ENCODE data around the gene FRMD8.
A peak's percentile ranks its signal among the peaks of the same experiment; 100 is the strongest.

DNA sequence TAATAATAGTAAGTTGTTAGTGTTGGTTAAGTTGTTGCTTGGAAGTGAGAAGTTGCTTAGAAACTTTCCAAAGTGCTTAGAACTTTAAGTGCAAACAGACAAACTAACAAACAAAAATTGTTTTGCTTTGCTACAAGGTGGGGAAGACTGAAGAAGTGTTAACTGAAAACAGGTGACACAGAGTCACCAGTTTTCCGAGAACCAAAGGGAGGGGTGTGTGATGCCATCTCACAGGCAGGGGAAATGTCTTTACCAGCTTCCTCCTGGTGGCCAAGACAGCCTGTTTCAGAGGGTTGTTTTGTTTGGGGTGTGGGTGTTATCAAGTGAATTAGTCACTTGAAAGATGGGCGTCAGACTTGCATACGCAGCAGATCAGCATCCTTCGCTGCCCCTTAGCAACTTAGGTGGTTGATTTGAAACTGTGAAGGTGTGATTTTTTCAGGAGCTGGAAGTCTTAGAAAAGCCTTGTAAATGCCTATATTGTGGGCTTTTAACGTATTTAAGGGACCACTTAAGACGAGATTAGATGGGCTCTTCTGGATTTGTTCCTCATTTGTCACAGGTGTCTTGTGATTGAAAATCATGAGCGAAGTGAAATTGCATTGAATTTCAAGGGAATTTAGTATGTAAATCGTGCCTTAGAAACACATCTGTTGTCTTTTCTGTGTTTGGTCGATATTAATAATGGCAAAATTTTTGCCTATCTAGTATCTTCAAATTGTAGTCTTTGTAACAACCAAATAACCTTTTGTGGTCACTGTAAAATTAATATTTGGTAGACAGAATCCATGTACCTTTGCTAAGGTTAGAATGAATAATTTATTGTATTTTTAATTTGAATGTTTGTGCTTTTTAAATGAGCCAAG, 38.9 kb downstream of the FRMD8 start:
- TF ChIP-seq, protein P1, sequence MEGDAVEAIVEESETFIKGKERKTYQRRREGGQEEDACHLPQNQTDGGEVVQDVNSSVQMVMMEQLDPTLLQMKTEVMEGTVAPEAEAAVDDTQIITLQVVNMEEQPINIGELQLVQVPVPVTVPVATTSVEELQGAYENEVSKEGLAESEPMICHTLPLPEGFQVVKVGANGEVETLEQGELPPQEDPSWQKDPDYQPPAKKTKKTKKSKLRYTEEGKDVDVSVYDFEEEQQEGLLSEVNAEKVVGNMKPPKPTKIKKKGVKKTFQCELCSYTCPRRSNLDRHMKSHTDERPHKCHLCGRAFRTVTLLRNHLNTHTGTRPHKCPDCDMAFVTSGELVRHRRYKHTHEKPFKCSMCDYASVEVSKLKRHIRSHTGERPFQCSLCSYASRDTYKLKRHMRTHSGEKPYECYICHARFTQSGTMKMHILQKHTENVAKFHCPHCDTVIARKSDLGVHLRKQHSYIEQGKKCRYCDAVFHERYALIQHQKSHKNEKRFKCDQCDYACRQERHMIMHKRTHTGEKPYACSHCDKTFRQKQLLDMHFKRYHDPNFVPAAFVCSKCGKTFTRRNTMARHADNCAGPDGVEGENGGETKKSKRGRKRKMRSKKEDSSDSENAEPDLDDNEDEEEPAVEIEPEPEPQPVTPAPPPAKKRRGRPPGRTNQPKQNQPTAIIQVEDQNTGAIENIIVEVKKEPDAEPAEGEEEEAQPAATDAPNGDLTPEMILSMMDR (conservative IDR thresholded peaks at IDR 0.05 in 1 of 2, IDR thresholded peaks at IDR 0.05 in 1 of 2; ENCODE audit: low read depth in 1 of 2, low read length in 2 of 2): peak in 1 of 2 donors; percentile 1
- TF ChIP-seq EZH2 (IDR thresholded peaks at IDR 0.05; ENCODE audit: low read length, missing control alignments): no peak

All from fibroblast of lung (primary cell).